Vagina (tissue), 2 donors: Measurements from ENCODE around the gene RTN1. TPM values are rescaled to one million over a fixed set of nuclear protein-coding genes. Genes with fewer than 3 reads are reported as not detected.

Experiments used
- DNase-seq, 2 donors: peaks; one replicate each; pipeline ENCODE4 v3.0.0-alpha.2; 2017; ENCODE audit errors: extremely low spot score in 2 of 2
- H3K27ac ChIP-seq: fragments of 200-600 bp; sonication (generic); one replicate; pipeline ENCODE4 v1.5.1; 2019
- H3K27me3 ChIP-seq: fragments of 200-600 bp; sonication (generic); one replicate; pipeline ENCODE4 v1.5.1; 2019
- H3K36me3 ChIP-seq, 2 donors: fragments of 200-600 bp; sonication (generic); one replicate each; pipeline ENCODE4 v1.5.1; 2017 to 2019
- H3K4me1 ChIP-seq: fragments of 200-600 bp; sonication (generic); one replicate; pipeline ENCODE4 v1.5.1; 2019
- H3K4me3 ChIP-seq, 2 donors: fragments of 200-600 bp; sonication (generic); 1 replicate in 1 of 2; 2 replicates in 1 of 2; pipeline ENCODE4 v1.5.1; 2016 to 2019
- H3K9me3 ChIP-seq: fragments of 200-600 bp; sonication (generic); one replicate; pipeline ENCODE4 v1.5.1; 2019
- CTCF ChIP-seq, 3 experiments: fragments of 450-650 bp in 2 of 3; fragments of 200-600 bp in 1 of 3; sonication (generic) in 1 of 3; IDR thresholded peaks; one replicate each; pipeline ENCODE4 v1.5.1; 2017 to 2019; ENCODE audit warnings: antibody characterized with exemption in 3 of 3, mild to moderate bottlenecking in 2 of 3, moderate library complexity in 2 of 3
- POLR2A ChIP-seq, 2 donors: fragments of 450-650 bp; IDR thresholded peaks; one replicate each; pipeline ENCODE4 v1.6.1; 2017; ENCODE audit warnings: antibody characterized with exemption in 2 of 2, mild to moderate bottlenecking in 2 of 2, moderate library complexity in 2 of 2
- POLR2AphosphoS5 ChIP-seq, 2 donors: sonication (generic); formaldehyde crosslinking; IDR thresholded peaks; one replicate each; pipeline ENCODE4 v1.9.0; 2017; ENCODE audit warnings: antibody characterized with exemption in 2 of 2, mild to moderate bottlenecking in 2 of 2, low read depth in 1 of 2; ENCODE audit not compliant: insufficient read depth in 1 of 2
- intact Hi-C: fragments of 100-400 bp; cut with DNase I; formaldehyde crosslinking; loops from one replicate; pipeline ENCODE4 v1.15.1; 2023
- total RNA-seq: library from RNA; depleted of rRNA; stranded (reverse); fragments of >200 nt; gene quantifications from one replicate; pipeline ENCODE4 v1.2.3, GENCODE V29; 2016

The RTN1 gene
- total RNA-seq, 1 donor from 2014 or later = 24.8 TPM

- TF ChIP-seq POLR2A (IDR thresholded peaks at IDR 0.05) (no peak), CTCF (IDR thresholded peaks at IDR 0.05) (no peak), POLR2AphosphoS5 (IDR thresholded peaks at IDR 0.05; ENCODE audit: insufficient read depth in 1 of 2, low read depth in 1 of 2) (no peak)
- intact Hi-C loops = no loop called here
- Histone ChIP-seq H3K27ac (no peak overlapping the region), H3K9me3 (no peaks in the 10 kb centered on the region), H3K36me3 (no peaks in the 10 kb centered on the region), H3K4me1 (no peaks in the 10 kb centered on the region), H3K27me3 (no peaks in the 10 kb centered on the region), H3K4me3 (no peak overlapping the region)
- DNase-seq = no peak
Observed at GRCh38 chr14:59619061-59619460, 251.5 kb downstream of the RTN1 start.

- no peaks in the 10 kb centered on the region for H3K9me3 ChIP-seq
- H3K27ac ChIP-seq = no peak overlapping the region
- no peaks in the 10 kb centered on the region for H3K36me3 ChIP-seq
- no peak overlapping the region for H3K4me3 ChIP-seq
- H3K27me3 ChIP-seq = no peaks in the 10 kb centered on the region
- intact Hi-C loops = no loop called here
- TF ChIP-seq CTCF (IDR thresholded peaks at IDR 0.05) (no peak), POLR2A (IDR thresholded peaks at IDR 0.05) (no peak), POLR2AphosphoS5 (IDR thresholded peaks at IDR 0.05; ENCODE audit: insufficient read depth in 1 of 2, low read depth in 1 of 2) (no peak)
- DNase-seq = no peak
- H3K4me1 ChIP-seq = no peaks in the 10 kb centered on the region
Observed at GRCh38 chr14:59601056-59601455, 269.5 kb downstream of the RTN1 start.

GRCh38 chr14:59600211-59600945, 270.2 kb downstream of the RTN1 start:
- H3K9me3 ChIP-seq = no peaks in the 10 kb centered on the region
- intact Hi-C loops = no loop called here
- no peak overlapping the region for H3K27ac ChIP-seq
- DNase-seq = no peak
- H3K36me3 ChIP-seq = no peaks in the 10 kb centered on the region
- TF ChIP-seq POLR2A (IDR thresholded peaks at IDR 0.05) = no peak
- TF ChIP-seq POLR2AphosphoS5 (IDR thresholded peaks at IDR 0.05; ENCODE audit: insufficient read depth in 1 of 2, low read depth in 1 of 2) = no peak
- TF ChIP-seq CTCF (IDR thresholded peaks at IDR 0.05) = no peak
- H3K4me1 ChIP-seq = no peaks in the 10 kb centered on the region
- H3K27me3 ChIP-seq = no peaks in the 10 kb centered on the region
- H3K4me3 ChIP-seq = no peak overlapping the region

GRCh38 chr14:59595071-59595470, 275.5 kb downstream of the RTN1 start:
- H3K27ac ChIP-seq = no peak overlapping the region
- no peaks in the 10 kb centered on the region for H3K4me1 ChIP-seq
- H3K27me3 ChIP-seq = no peaks in the 10 kb centered on the region
- TF ChIP-seq POLR2AphosphoS5 (IDR thresholded peaks at IDR 0.05; ENCODE audit: insufficient read depth in 1 of 2, low read depth in 1 of 2) (no peak), CTCF (IDR thresholded peaks at IDR 0.05) (no peak), POLR2A (IDR thresholded peaks at IDR 0.05) (no peak)
- H3K9me3 ChIP-seq = no peaks in the 10 kb centered on the region
- intact Hi-C loops = no loop called here
- no peak for DNase-seq
- H3K4me3 ChIP-seq = no peak overlapping the region
- no peaks in the 10 kb centered on the region for H3K36me3 ChIP-seq

GRCh38 chr14:59591641-59592370, 278.8 kb downstream of the RTN1 start:
- TF ChIP-seq POLR2AphosphoS5 (IDR thresholded peaks at IDR 0.05; ENCODE audit: insufficient read depth in 1 of 2, low read depth in 1 of 2) = no peak
- TF ChIP-seq CTCF (IDR thresholded peaks at IDR 0.05) = no peak
- TF ChIP-seq POLR2A (IDR thresholded peaks at IDR 0.05) = no peak
- H3K4me1 ChIP-seq = no peaks in the 10 kb centered on the region
- no peaks in the 10 kb centered on the region for H3K36me3 ChIP-seq
- no peaks in the 10 kb centered on the region for H3K27me3 ChIP-seq
- no peaks in the 10 kb centered on the region for H3K9me3 ChIP-seq
- H3K27ac ChIP-seq = no peak overlapping the region
- H3K4me3 ChIP-seq = no peak overlapping the region
- no peak for DNase-seq
- intact Hi-C loops = no loop called here
